GM18868 (cell line): ENCODE results near the gene PXDN.
"Not testable (repeated sequence)": the region's sequence is repeated elsewhere in the genome, so short reads cannot be mapped to it uniquely, and the experiment has no call there.

ENCODE experiments used
- ATAC-seq: cut with Tn5 transposase; IDR thresholded peaks from one replicate; pipeline ENCODE4 v1.9.1; 2021; ENCODE audit warnings: mild to moderate bottlenecking, moderate library complexity; ENCODE audit not compliant: unreplicated experiment

The PXDN gene

GRCh38 chr2:1685078-1685956, 59.0 kb downstream of the PXDN start:
- ATAC-seq: no peak

- ATAC-seq: no peak
Measured at GRCh38 chr2:1683297-1683696, 61.0 kb downstream of the PXDN start.

GRCh38 chr2:1682181-1682440, 62.2 kb downstream of the PXDN start:
- no peak for ATAC-seq

GRCh38 chr2:1681323-1682180, 62.8 kb downstream of the PXDN start:
- no peak for ATAC-seq

- no peak for ATAC-seq
Measured at GRCh38 chr2:1681017-1681318, 63.3 kb downstream of the PXDN start.

GRCh38 chr2:1680222-1681016, 63.9 kb downstream of the PXDN start:
- no peak for ATAC-seq

- ATAC-seq: not testable (repeated sequence)
Measured at GRCh38 chr2:1679488-1680039, 64.8 kb downstream of the PXDN start.

GRCh38 chr2:1679065-1679464, 65.2 kb downstream of the PXDN start:
- not testable (repeated sequence) for ATAC-seq

GRCh38 chr2:1678609-1679008, 65.7 kb downstream of the PXDN start:
- ATAC-seq: no peak

- no peak for ATAC-seq
Measured at GRCh38 chr2:1677821-1678165, 66.5 kb downstream of the PXDN start.

GRCh38 chr2:1676913-1677820, 67.1 kb downstream of the PXDN start:
- no peak for ATAC-seq

- ATAC-seq: no peak
Measured at GRCh38 chr2:1676091-1676912, 68.0 kb downstream of the PXDN start.

GRCh38 chr2:1675633-1676032, 68.7 kb downstream of the PXDN start:
- no peak for ATAC-seq

- no peak for ATAC-seq
Measured at GRCh38 chr2:1674766-1675397, 69.4 kb downstream of the PXDN start.

GRCh38 chr2:1674276-1674675, 70.0 kb downstream of the PXDN start:
- ATAC-seq: no peak

- no peak for ATAC-seq
Measured at GRCh38 chr2:1673160-1673944, 71.0 kb downstream of the PXDN start.

GRCh38 chr2:1672738-1673137, 71.6 kb downstream of the PXDN start:
- no peak for ATAC-seq

- no peak for ATAC-seq
Measured at GRCh38 chr2:1671916-1672315, 72.4 kb downstream of the PXDN start.
